GM21528 (cell line): ENCODE results near the gene ADCK1.
"Not testable (repeated sequence)": the region's sequence is repeated elsewhere in the genome, so short reads cannot be mapped to it uniquely, and the experiment has no call there.

Experiments used
- ATAC-seq: cut with Tn5 transposase; IDR thresholded peaks from one replicate; pipeline ENCODE4 v1.9.1; 2021; ENCODE audit warnings: mild to moderate bottlenecking, moderate library complexity; ENCODE audit not compliant: unreplicated experiment, low FRiP score

ADCK1 gene

GRCh38 chr14:77799863-77800730 is at the start of gene ADCK1:
TSS of gene ADCK1 (plus strand) at chr14:77800109. CDS start at chr14:77818979, 18,870 bp downstream.
- ATAC-seq, result peak; percentile 97

- ATAC-seq, result no peak
Observed at GRCh38 chr14:77752266-77752665, 47.6 kb upstream of the ADCK1 start.

GRCh38 chr14:77752799-77753516 is 47.0 kb upstream of the ADCK1 start:
- no peak for ATAC-seq

- peak; percentile 95 for ATAC-seq
Observed at GRCh38 chr14:77760381-77761204, 39.3 kb upstream of the ADCK1 start, which contains the start of gene SNW1. TSS of gene SNW1 (minus strand) at chr14:77761156. CDS start at chr14:77761127, 29 bp downstream.

GRCh38 chr14:77761205-77761931 is 38.5 kb upstream of the ADCK1 start:
- ATAC-seq, result peak; percentile 25

GRCh38 chr14:77763316-77763715 is 36.6 kb upstream of the ADCK1 start:
- ATAC-seq, result no peak

- ATAC-seq, result no peak
Observed at GRCh38 chr14:77763978-77764377, 35.9 kb upstream of the ADCK1 start.

- ATAC-seq, result not testable (repeated sequence)
Observed at GRCh38 chr14:77768442-77769069, 31.4 kb upstream of the ADCK1 start.

GRCh38 chr14:77773966-77774365 is 25.9 kb upstream of the ADCK1 start:
- not testable (repeated sequence) for ATAC-seq

- ATAC-seq, result no peak
Observed at GRCh38 chr14:77782202-77782601, 17.7 kb upstream of the ADCK1 start.

- ATAC-seq, result no peak
Observed at GRCh38 chr14:77786148-77786547, 13.8 kb upstream of the ADCK1 start.

- ATAC-seq, result no peak
Observed at GRCh38 chr14:77790566-77791224, 9.2 kb upstream of the ADCK1 start.

- no peak for ATAC-seq
Observed at GRCh38 chr14:77791225-77791600, 8.7 kb upstream of the ADCK1 start.

- ATAC-seq, result not testable (repeated sequence)
Observed at GRCh38 chr14:77793255-77793654, 6.7 kb upstream of the ADCK1 start.

- ATAC-seq, result no peak
Observed at GRCh38 chr14:77794357-77794756, 5.6 kb upstream of the ADCK1 start.

- ATAC-seq, result peak; percentile 0
Observed at GRCh38 chr14:77799456-77799855, 453 bp upstream of the ADCK1 start.

GRCh38 chr14:77800814-77801213 is 905 bp downstream of the ADCK1 start:
- no peak for ATAC-seq

- no peak for ATAC-seq
Observed at GRCh38 chr14:77804592-77804991, 4.7 kb downstream of the ADCK1 start.

- ATAC-seq, result no peak
Observed at GRCh38 chr14:77805706-77806105, 5.8 kb downstream of the ADCK1 start.
